Measurements from ENCODE around the gene GALNT15. TPM values are rescaled to one million over a fixed set of nuclear protein-coding genes. Genes with fewer than 3 reads are reported as not detected.

The GALNT15 gene
- total RNA-seq, 4 donors from 2014 or later = 26.2 to 88.8 (median 39.4) TPM

GRCh38 chr3:16265455-16265786 is 90.9 kb downstream of the GALNT15 start:
- Histone ChIP-seq H3K4me3 (peak overlapping the region; percentile 69 to 83 (median 76)), H3K27ac (peak overlapping the region; percentile 92 to 97 (median 93)), H3K9me3 (no peaks in the 10 kb centered on the region), H3K27me3 (no peaks in the 10 kb centered on the region), H3K36me3 (peaks cover 0 to 6% (median under 1%) of the 10 kb centered on the region in 4 donors), H3K4me1 (peaks cover 7 to 47% (median 29%) of the 10 kb centered on the region in 4 donors)
- in situ Hi-C loops (cut with MboI; ENCODE audit: low pct_ligation_motif_present in 1 of 4, low pct_unique_long_range_greater_than_20kb in 1 of 4, low sequenced_read_pairs in 3 of 4) (loop anchor here in 2 of 4 donors (25.0 kb wide), 3 partner anchors 453 to 1053 kb away; partner anchors contain the start of gene CAPN7 (in 1 of the 2)), intact Hi-C loops (cut with DNase I; ENCODE audit: low total_unique reads) (no loop called here)
- WGBS, 2 donors (ENCODE audit: low coverage in 1 of 2) = 0% methylated on average over 2 to 6 of the region's 6 CpGs
- no peak for DNase-seq
- TF ChIP-seq POLR2A (IDR thresholded peaks at IDR 0.05) (peak; percentile 4), EP300 (IDR thresholded peaks at IDR 0.05; ENCODE audit: low read depth) (no peak)

DNA sequence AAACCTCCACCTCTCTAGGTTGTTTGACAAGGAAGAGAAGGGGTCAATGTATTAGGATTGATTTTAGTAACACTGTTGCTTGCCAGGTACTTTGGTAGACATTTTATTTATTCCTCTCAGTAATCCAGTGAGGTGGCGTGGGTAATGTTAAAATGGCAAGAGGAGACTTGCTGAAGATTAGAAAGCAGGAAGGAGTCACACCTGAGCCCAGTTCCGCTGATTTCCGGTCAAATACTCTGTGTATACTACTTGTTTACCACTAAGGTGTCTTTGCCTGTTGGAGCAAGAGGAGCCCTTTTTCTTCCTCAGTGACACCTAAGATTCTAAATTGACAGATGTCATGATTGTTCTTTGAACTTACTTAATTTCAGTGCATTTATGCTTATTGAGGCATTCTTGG is 92.2 kb downstream of the GALNT15 start:
- no peaks in the 10 kb centered on the region for H3K9me3 ChIP-seq
- TF ChIP-seq EP300 (IDR thresholded peaks at IDR 0.05; ENCODE audit: low read depth) (no peak), POLR2A (IDR thresholded peaks at IDR 0.05) (no peak), CTCF (IDR thresholded peaks at IDR 0.05) (no peak), POLR2AphosphoS5 (IDR thresholded peaks at IDR 0.05) (no peak)
- H3K36me3 ChIP-seq = peaks cover 0 to 18% (median 4%) of the 10 kb centered on the region in 4 donors
- peak overlapping the region in 2 of 4 donors; percentile 69 to 83 for H3K4me3 ChIP-seq
- 60 to 75% methylated on average over 3 of the region's 3 CpGs for WGBS, 2 donors (ENCODE audit: low coverage in 1 of 2)
- peaks cover 7 to 47% (median 29%) of the 10 kb centered on the region in 4 donors for H3K4me1 ChIP-seq
- no peaks in the 10 kb centered on the region for H3K27me3 ChIP-seq
- H3K27ac ChIP-seq = peak overlapping the region in 2 of 4 donors; percentile 92 to 97
- in situ Hi-C loops (cut with MboI; ENCODE audit: low pct_ligation_motif_present in 1 of 4, low pct_unique_long_range_greater_than_20kb in 1 of 4, low sequenced_read_pairs in 3 of 4) (loop anchor here in 2 of 4 donors (25.0 kb wide), 3 partner anchors 454 to 1054 kb away; partner anchors contain the start of gene CAPN7 (in 1 of the 2)), intact Hi-C loops (cut with DNase I; ENCODE audit: low total_unique reads) (no loop called here)
- no peak for DNase-seq

- intact Hi-C loops (cut with DNase I; ENCODE audit: low total_unique reads) (no loop called here), in situ Hi-C loops (cut with MboI; ENCODE audit: low pct_ligation_motif_present in 1 of 4, low pct_unique_long_range_greater_than_20kb in 1 of 4, low sequenced_read_pairs in 3 of 4) (loop anchor here in 2 of 4 donors (25.0 kb wide), 3 partner anchors 459 to 1059 kb away; partner anchors contain the start of gene CAPN7 (in 1 of the 2))
- TF ChIP-seq POLR2A (IDR thresholded peaks at IDR 0.05) = no peak
- no peak for TF ChIP-seq CTCF (IDR thresholded peaks at IDR 0.05)
- no peak for TF ChIP-seq EP300 (IDR thresholded peaks at IDR 0.05; ENCODE audit: low read depth)
- TF ChIP-seq POLR2AphosphoS5 (IDR thresholded peaks at IDR 0.05) = no peak
- 92 to 93% methylated on average over 6 to 10 of the region's 10 CpGs for WGBS, 2 donors (ENCODE audit: low coverage in 1 of 2)
- DNase-seq = no peak
- H3K27me3 ChIP-seq = no peaks in the 10 kb centered on the region
- H3K27ac ChIP-seq = no peak overlapping the region
- peaks cover 0 to 36% (median 6%) of the 10 kb centered on the region in 4 donors for H3K36me3 ChIP-seq
- peaks cover 0 to 21% (median 14%) of the 10 kb centered on the region in 4 donors for H3K4me1 ChIP-seq
- no peaks in the 10 kb centered on the region for H3K9me3 ChIP-seq
- no peak overlapping the region for H3K4me3 ChIP-seq
These were observed 96.4 kb downstream of the GALNT15 start for GRCh38 chr3:16270855-16271254.

- Histone ChIP-seq H3K9me3 (no peaks in the 10 kb centered on the region), H3K27ac (no peak overlapping the region), H3K27me3 (no peaks in the 10 kb centered on the region), H3K4me1 (peaks cover 0 to 4% (median 2%) of the 10 kb centered on the region in 4 donors), H3K36me3 (peaks cover 0 to 36% (median 6%) of the 10 kb centered on the region in 4 donors), H3K4me3 (no peak overlapping the region)
- intact Hi-C loops (cut with DNase I; ENCODE audit: low total_unique reads) = no loop called here
- in situ Hi-C loops (cut with MboI; ENCODE audit: low pct_ligation_motif_present in 1 of 4, low pct_unique_long_range_greater_than_20kb in 1 of 4, low sequenced_read_pairs in 3 of 4) = loop anchor here in 2 of 4 donors (25.0 kb wide), 3 partner anchors 460 to 1060 kb away; partner anchors contain the start of gene CAPN7 (in 1 of the 2)
- TF ChIP-seq EP300 (IDR thresholded peaks at IDR 0.05; ENCODE audit: low read depth) (no peak), POLR2AphosphoS5 (IDR thresholded peaks at IDR 0.05) (no peak), CTCF (IDR thresholded peaks at IDR 0.05) (no peak), POLR2A (IDR thresholded peaks at IDR 0.05) (no peak)
- no peak for DNase-seq
- 81 to 88% methylated on average over 1 of the region's 1 CpG for WGBS, 2 donors (ENCODE audit: low coverage in 1 of 2)
These were observed 98.1 kb downstream of the GALNT15 start for GRCh38 chr3:16272588-16272987.
